ENCODE measurements around the gene BBIP1. TPM values are rescaled to one million over a fixed set of nuclear protein-coding genes. Genes with fewer than 3 reads are reported as not detected.

BBIP1 gene
- total RNA-seq, 1 experiment from 2014 or later, result 19.0 TPM

DNA sequence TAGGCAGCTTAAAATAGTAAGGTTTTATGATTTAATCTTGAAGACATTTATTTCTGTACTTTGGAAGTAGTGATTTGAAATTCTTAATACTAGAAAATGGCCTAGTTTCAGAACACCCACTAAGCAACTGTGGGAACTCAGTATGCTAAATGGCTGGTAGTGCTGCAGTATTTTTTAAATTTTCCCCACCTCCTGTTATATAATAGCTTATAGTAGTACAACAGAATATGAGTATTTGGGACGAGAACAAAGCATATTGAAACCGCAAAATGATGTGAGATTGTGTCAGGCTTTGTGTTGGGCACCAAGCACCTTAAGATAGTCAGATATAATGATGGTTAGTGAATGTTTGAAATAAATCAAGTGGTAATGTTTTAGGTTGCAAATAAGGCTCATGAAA lies 8.5 kb upstream of the BBIP1 start (continued):
- TF ChIP-seq, protein P1, sequence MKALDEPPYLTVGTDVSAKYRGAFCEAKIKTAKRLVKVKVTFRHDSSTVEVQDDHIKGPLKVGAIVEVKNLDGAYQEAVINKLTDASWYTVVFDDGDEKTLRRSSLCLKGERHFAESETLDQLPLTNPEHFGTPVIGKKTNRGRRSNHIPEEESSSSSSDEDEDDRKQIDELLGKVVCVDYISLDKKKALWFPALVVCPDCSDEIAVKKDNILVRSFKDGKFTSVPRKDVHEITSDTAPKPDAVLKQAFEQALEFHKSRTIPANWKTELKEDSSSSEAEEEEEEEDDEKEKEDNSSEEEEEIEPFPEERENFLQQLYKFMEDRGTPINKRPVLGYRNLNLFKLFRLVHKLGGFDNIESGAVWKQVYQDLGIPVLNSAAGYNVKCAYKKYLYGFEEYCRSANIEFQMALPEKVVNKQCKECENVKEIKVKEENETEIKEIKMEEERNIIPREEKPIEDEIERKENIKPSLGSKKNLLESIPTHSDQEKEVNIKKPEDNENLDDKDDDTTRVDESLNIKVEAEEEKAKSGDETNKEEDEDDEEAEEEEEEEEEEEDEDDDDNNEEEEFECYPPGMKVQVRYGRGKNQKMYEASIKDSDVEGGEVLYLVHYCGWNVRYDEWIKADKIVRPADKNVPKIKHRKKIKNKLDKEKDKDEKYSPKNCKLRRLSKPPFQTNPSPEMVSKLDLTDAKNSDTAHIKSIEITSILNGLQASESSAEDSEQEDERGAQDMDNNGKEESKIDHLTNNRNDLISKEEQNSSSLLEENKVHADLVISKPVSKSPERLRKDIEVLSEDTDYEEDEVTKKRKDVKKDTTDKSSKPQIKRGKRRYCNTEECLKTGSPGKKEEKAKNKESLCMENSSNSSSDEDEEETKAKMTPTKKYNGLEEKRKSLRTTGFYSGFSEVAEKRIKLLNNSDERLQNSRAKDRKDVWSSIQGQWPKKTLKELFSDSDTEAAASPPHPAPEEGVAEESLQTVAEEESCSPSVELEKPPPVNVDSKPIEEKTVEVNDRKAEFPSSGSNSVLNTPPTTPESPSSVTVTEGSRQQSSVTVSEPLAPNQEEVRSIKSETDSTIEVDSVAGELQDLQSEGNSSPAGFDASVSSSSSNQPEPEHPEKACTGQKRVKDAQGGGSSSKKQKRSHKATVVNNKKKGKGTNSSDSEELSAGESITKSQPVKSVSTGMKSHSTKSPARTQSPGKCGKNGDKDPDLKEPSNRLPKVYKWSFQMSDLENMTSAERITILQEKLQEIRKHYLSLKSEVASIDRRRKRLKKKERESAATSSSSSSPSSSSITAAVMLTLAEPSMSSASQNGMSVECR (CRISPR knock-in tag; IDR thresholded peaks at IDR 0.05; ENCODE audit: borderline replicate concordance), result no peak
- TF ChIP-seq FOXP1 (CRISPR knock-in tag; IDR thresholded peaks at IDR 0.05; ENCODE audit: borderline replicate concordance), result no peak
- TF ChIP-seq ZNF263 (CRISPR knock-in tag; IDR thresholded peaks at IDR 0.05; ENCODE audit: low read depth), result no peak
- TF ChIP-seq NR1H2 (CRISPR knock-in tag; IDR thresholded peaks at IDR 0.05), result no peak
- no peak for TF ChIP-seq SOX15 (CRISPR knock-in tag; IDR thresholded peaks at IDR 0.05)
- TF ChIP-seq, protein P2, sequence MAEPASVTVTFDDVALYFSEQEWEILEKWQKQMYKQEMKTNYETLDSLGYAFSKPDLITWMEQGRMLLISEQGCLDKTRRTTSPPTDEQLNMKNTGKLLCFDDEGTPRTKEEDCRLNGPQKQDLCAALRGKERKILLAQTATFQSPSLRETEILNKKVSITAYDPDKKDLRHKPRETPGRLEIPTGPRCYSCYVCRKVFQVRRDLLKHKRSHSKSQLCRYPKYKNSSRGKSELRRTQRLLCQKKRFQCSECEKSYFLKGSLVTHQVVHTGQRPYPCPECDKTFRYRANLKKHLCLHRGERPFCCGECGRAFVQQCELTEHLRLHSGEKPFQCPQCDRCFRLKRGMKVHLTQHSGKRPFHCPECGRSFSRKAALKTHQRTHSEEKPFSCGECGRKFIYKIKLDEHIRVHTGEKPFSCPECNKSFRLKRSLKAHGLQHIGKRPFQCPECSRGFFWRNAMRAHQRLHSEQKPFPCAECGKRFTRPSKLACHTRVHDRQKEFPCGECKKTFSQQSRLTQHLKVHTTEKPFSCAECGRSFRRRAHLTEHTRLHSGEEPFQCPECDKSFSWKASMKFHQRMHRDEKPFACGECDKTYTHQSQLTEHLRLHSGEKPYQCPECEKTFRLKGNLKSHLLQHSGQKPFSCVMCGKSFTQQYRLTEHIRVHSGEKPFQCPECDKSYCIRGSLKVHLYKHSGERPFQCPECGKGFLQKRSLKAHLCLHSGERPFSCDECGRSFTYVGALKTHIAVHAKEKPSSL (CRISPR knock-in tag; conservative IDR thresholded peaks at IDR 0.05), result no peak
- no peak for TF ChIP-seq AR (CRISPR knock-in tag; IDR thresholded peaks at IDR 0.05)
- no peak for TF ChIP-seq SMAD3 (CRISPR knock-in tag; IDR thresholded peaks at IDR 0.05; ENCODE audit: borderline replicate concordance)
- TF ChIP-seq, protein P3, sequence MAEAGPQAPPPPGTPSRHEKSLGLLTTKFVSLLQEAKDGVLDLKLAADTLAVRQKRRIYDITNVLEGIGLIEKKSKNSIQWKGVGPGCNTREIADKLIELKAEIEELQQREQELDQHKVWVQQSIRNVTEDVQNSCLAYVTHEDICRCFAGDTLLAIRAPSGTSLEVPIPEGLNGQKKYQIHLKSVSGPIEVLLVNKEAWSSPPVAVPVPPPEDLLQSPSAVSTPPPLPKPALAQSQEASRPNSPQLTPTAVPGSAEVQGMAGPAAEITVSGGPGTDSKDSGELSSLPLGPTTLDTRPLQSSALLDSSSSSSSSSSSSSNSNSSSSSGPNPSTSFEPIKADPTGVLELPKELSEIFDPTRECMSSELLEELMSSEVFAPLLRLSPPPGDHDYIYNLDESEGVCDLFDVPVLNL (CRISPR knock-in tag; IDR thresholded peaks at IDR 0.05; ENCODE audit: borderline replicate concordance, low read depth), result no peak
- TF ChIP-seq USF1 (CRISPR knock-in tag; IDR thresholded peaks at IDR 0.05), result no peak
- no peak for TF ChIP-seq ELF4 (CRISPR knock-in tag; IDR thresholded peaks at IDR 0.05; ENCODE audit: low read depth)
- TF ChIP-seq FOXJ3 (CRISPR knock-in tag; IDR thresholded peaks at IDR 0.05; ENCODE audit: borderline replicate concordance), result no peak

DNA sequence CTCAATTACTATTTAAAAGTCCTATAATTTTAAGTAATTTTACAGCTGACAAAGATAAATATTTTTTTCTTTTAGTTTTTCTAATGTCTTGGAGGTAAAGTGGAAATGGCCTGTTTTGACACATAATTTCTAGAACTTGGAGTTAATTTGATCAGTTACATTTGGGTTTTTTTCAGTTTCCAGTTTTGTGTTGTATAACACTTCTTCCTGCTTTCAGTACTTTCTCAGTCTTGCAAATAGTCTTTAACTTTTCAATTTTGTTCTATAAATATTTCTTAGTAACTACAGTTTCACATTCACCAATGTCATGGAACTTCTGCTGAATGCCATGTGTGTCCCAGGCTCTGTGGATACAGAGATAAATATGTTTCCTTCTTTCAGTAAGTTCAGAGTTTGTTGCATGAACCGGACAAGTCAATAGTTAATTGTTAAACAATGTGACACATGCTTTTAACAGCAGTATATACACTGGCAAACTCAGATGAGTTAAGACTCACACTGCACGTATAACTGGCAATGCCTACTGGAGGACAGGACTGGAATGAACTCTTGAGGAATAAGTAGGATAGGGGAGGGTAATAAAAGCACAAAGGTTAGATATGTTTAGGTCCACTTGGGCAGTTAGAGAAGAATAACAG lies 5.0 kb upstream of the BBIP1 start:
- TF ChIP-seq ZNF232 (CRISPR knock-in tag; IDR thresholded peaks at IDR 0.05), result no peak
- TF ChIP-seq GABPB1 (CRISPR knock-in tag; IDR thresholded peaks at IDR 0.05), result peak; percentile 70; the same call in 1 of the 2 replicates
- POLR2A ChIA-PET, result no interaction called here
- DNase-seq (ENCODE audit: low spot score) (no peak), ATAC-seq (no peak)
- Mint-ChIP-seq H3K4me3 (no peak overlapping the region), H3K36me3 (no peaks in the 10 kb centered on the region), H3K4me1 (0 out of 2 replicates have a peak, but pooled peaks cover 11% of the 10 kb centered on the region), H3K27ac (no peak overlapping the region), H3K9me3 (no peaks in the 10 kb centered on the region), H3K27me3 (ENCODE audit: low read depth) (no peaks in the 10 kb centered on the region)
- CTCF ChIA-PET, result interaction anchor here (0.6 kb wide), 1 partner anchor 840 kb away, joined by 3 read pairs; no protein-coding TSS in a partner anchor
